Thyroid gland (tissue), 4 donors: Measurements from ENCODE around the gene TPCN2.

Source experiments
- CTCF ChIP-seq, 6 experiments: fragments of 200-600 bp in 3 of 6; fragments of 450-650 bp in 3 of 6; sonication (generic) in 3 of 6; IDR thresholded peaks; one replicate each; pipeline ENCODE4 v1.5.1; 2016 to 2019; ENCODE audit warnings: antibody characterized with exemption in 6 of 6, mild to moderate bottlenecking in 2 of 6, inconsistent platforms in 1 of 6, moderate library complexity in 1 of 6
- POLR2A ChIP-seq, 2 donors: fragments of 450-650 bp; IDR thresholded peaks; one replicate each; pipeline ENCODE4 v1.6.1; 2017; ENCODE audit warnings: antibody characterized with exemption in 2 of 2, mild to moderate bottlenecking in 2 of 2, moderate library complexity in 1 of 2

- TF ChIP-seq POLR2A (IDR thresholded peaks at IDR 0.05) = no peak
- no peak for TF ChIP-seq CTCF (IDR thresholded peaks at IDR 0.05)
Measured at GRCh38 chr11:69105461-69106030, 56.8 kb downstream of the TPCN2 start.
